Measurements from ENCODE around the gene BHLHE40.
A peak's percentile ranks its signal among the peaks of the same experiment; 100 is the strongest.

Gene BHLHE40

GRCh38 chr3:4981665-4982494 is 2.6 kb downstream of the BHLHE40 start:
- H3K27ac ChIP-seq, result peak overlapping the region; percentile 95 to 99
- peaks cover 0 to 73% (median 55%) of the 10 kb centered on the region in 4 donors for H3K4me1 ChIP-seq
- H3K4me3 ChIP-seq, result peak overlapping the region; percentile 60 to 85
- H3K36me3 ChIP-seq, result peaks cover 0 to 12% (median 12%) of the 10 kb centered on the region in 3 donors
- no peaks in the 10 kb centered on the region for H3K27me3 ChIP-seq
- intact Hi-C loops (cut with DNase I; ENCODE audit: low total_unique reads), result no loop called here
- no peak for DNase-seq
- peak; percentile 58 to 72 for TF ChIP-seq CTCF (IDR thresholded peaks at IDR 0.05)
- H3K9me3 ChIP-seq, result no peaks in the 10 kb centered on the region

GRCh38 chr3:4982773-4983738 is 3.8 kb downstream of the BHLHE40 start:
- peak overlapping the region; percentile 95 to 99 for H3K27ac ChIP-seq
- DNase-seq, result no peak
- intact Hi-C loops (cut with DNase I; ENCODE audit: low total_unique reads), result no loop called here
- peaks cover 0 to 70% (median 52%) of the 10 kb centered on the region in 4 donors for H3K4me1 ChIP-seq
- TF ChIP-seq CTCF (IDR thresholded peaks at IDR 0.05), result no peak
- H3K9me3 ChIP-seq, result no peaks in the 10 kb centered on the region
- peaks cover 0 to 12% (median 12%) of the 10 kb centered on the region in 3 donors for H3K36me3 ChIP-seq
- no peaks in the 10 kb centered on the region for H3K27me3 ChIP-seq
- H3K4me3 ChIP-seq, result peak overlapping the region; percentile 60 to 85

- Histone ChIP-seq H3K4me1 (peaks cover 0 to 76% (median 56%) of the 10 kb centered on the region in 4 donors), H3K4me3 (peak overlapping the region; percentile 60 to 85), H3K27me3 (no peaks in the 10 kb centered on the region), H3K27ac (peak overlapping the region; percentile 95 to 99), H3K36me3 (peaks cover 0 to 12% (median 12%) of the 10 kb centered on the region in 3 donors), H3K9me3 (no peaks in the 10 kb centered on the region)
- DNase-seq, result peak; percentile 67 to 81
- TF ChIP-seq CTCF (IDR thresholded peaks at IDR 0.05), result no peak
- intact Hi-C loops (cut with DNase I; ENCODE audit: low total_unique reads), result no loop called here
These were observed 4.7 kb downstream of the BHLHE40 start for GRCh38 chr3:4983739-4984510.

- Histone ChIP-seq H3K36me3 (peaks cover 0 to 12% (median 12%) of the 10 kb centered on the region in 3 donors), H3K27me3 (no peaks in the 10 kb centered on the region), H3K4me3 (peak overlapping the region; percentile 60 to 85), H3K27ac (peak overlapping the region; percentile 95 to 99), H3K4me1 (peaks cover 0 to 81% (median 61%) of the 10 kb centered on the region in 4 donors), H3K9me3 (no peaks in the 10 kb centered on the region)
- TF ChIP-seq CTCF (IDR thresholded peaks at IDR 0.05), result no peak
- intact Hi-C loops (cut with DNase I; ENCODE audit: low total_unique reads), result no loop called here
- DNase-seq, result no peak
These were observed 5.3 kb downstream of the BHLHE40 start for GRCh38 chr3:4984511-4984864.

Data from tibial artery (tissue), 4 donors.